HepG2 (cell line): ENCODE data around the gene SYMPK. TPM values are rescaled to one million over a fixed set of nuclear protein-coding genes. Genes with fewer than 3 reads are reported as not detected.

Source experiments
- ETV5 ChIP-seq: IDR thresholded peaks from 2 replicates; pipeline ENCODE4 v1.6.1; 2018; ENCODE audit warnings: missing biosample characterization, missing genetic modification reagents, inconsistent platforms, borderline replicate concordance
- KAT2B ChIP-seq: fragments of 150-350 bp; IDR thresholded peaks from 2 replicates; pipeline ENCODE4 v1.6.1; 2014; ENCODE audit warnings: low read depth, low read length, borderline replicate concordance
- MEIS1 ChIP-seq: sonication (generic); formaldehyde crosslinking; IDR thresholded peaks from 2 replicates; pipeline ENCODE4 v1.9.0; 2021; ENCODE audit warnings: mild to moderate bottlenecking, missing genetic modification reagents, moderate library complexity, borderline replicate concordance
- NFE2L2 ChIP-seq: fragments of 150-350 bp; IDR thresholded peaks from 2 replicates; pipeline ENCODE4 v1.6.1; 2014; ENCODE audit warnings: low read length
- PHF20 ChIP-seq: sonication (generic); formaldehyde crosslinking; IDR thresholded peaks from 2 replicates; pipeline ENCODE4 v1.5.0; 2020; ENCODE audit warnings: mild to moderate bottlenecking, missing genetic modification reagents
- RBM22 ChIP-seq: fragments of 200-400 bp; formaldehyde crosslinking; optimal IDR thresholded peaks from 2 replicates; pipeline ENCODE3; 2017; ENCODE audit warnings: mild to moderate bottlenecking, low read length, moderate library complexity
- XBP1 ChIP-seq: sonication (generic); formaldehyde crosslinking; IDR thresholded peaks from 2 replicates; pipeline ENCODE4 v1.5.0; 2020; ENCODE audit warnings: missing genetic modification reagents
- ZBTB20 ChIP-seq: sonication (generic); formaldehyde crosslinking; IDR thresholded peaks from 2 replicates; pipeline ENCODE4 v1.8.1; 2023; ENCODE audit warnings: missing genetic modification reagents, low read depth, mild to moderate bottlenecking, borderline replicate concordance
- ZFP37 ChIP-seq: sonication (generic); formaldehyde crosslinking; IDR thresholded peaks from 2 replicates; pipeline ENCODE4 v1.4.0; 2020; ENCODE audit warnings: missing genetic modification reagents, borderline replicate concordance
- ZNF121 ChIP-seq: sonication (generic); formaldehyde crosslinking; IDR thresholded peaks from 2 replicates; pipeline ENCODE4 v1.5.0; 2020; ENCODE audit warnings: mild to moderate bottlenecking, missing genetic modification reagents
- ZNF251 ChIP-seq: sonication (generic); formaldehyde crosslinking; IDR thresholded peaks from 2 replicates; pipeline ENCODE4 v1.9.0; 2021; ENCODE audit warnings: mild to moderate bottlenecking, missing genetic modification reagents
- ZNF451 ChIP-seq: sonication (generic); formaldehyde crosslinking; IDR thresholded peaks from 2 replicates; pipeline ENCODE4 v1.5.0; 2020; ENCODE audit warnings: mild to moderate bottlenecking, missing genetic modification reagents
- ZNF781 ChIP-seq: sonication (generic); formaldehyde crosslinking; IDR thresholded peaks from 2 replicates; pipeline ENCODE4 v1.5.1; 2020; ENCODE audit warnings: borderline replicate concordance, mild to moderate bottlenecking, missing genetic modification reagents; ENCODE audit errors: not compliant biosample characterization
- ZNF782 ChIP-seq: sonication (generic); formaldehyde crosslinking; IDR thresholded peaks from 2 replicates; pipeline ENCODE4 v1.4.0; 2020; ENCODE audit warnings: missing genetic modification reagents, mild to moderate bottlenecking, borderline replicate concordance
- ZNF816 ChIP-seq: sonication (generic); formaldehyde crosslinking; IDR thresholded peaks from 2 replicates; pipeline ENCODE4 v1.8.0; 2022; ENCODE audit warnings: missing genetic modification reagents, mild to moderate bottlenecking, borderline replicate concordance
- polyA plus RNA-seq, 8 experiments: library from polyadenylated mRNA; depleted of rRNA in 3 of 8; stranded (reverse) in 7 of 8; unstranded in 1 of 8; fragments of >200 nt; fragmentation: Illumina TruSeq in 4 of 8; extraction: Trizol in 4 of 8; gene quantifications; 2 replicates each; pipeline versions ENCODE4 v1.2.1 to v1.2.3, GENCODE V29; 2011 to 2016; ENCODE audit warnings: low read depth in 4 of 8, missing spikeins in 1 of 8, mixed read lengths in 1 of 8; ENCODE audit not compliant: insufficient read depth in 1 of 8
- total RNA-seq, 5 experiments: library from RNA; depleted of rRNA; stranded (reverse); fragments of >200 nt; fragmentation: Illumina TruSeq; extraction: Trizol; gene quantifications; 2 replicates each; pipeline ENCODE4 v1.2.3, GENCODE V29; 2016; ENCODE audit warnings: low read depth in 1 of 5
- TF ChIP-seq, protein P1 (sequence below): IDR thresholded peaks from 2 replicates; pipeline ENCODE4 v1.6.1; 2016; ENCODE audit warnings: missing genetic modification reagents, missing compliant biosample characterization
- TF ChIP-seq, protein P2 (sequence below): sonication (generic); formaldehyde crosslinking; IDR thresholded peaks from 2 replicates; pipeline ENCODE4 v1.5.1; 2020; ENCODE audit warnings: missing genetic modification reagents, mild to moderate bottlenecking, borderline replicate concordance
- TF ChIP-seq, protein P3 (sequence below): sonication (generic); formaldehyde crosslinking; IDR thresholded peaks from 2 replicates; pipeline ENCODE4 v1.5.0; 2020; ENCODE audit warnings: mild to moderate bottlenecking, missing genetic modification reagents
- TF ChIP-seq, protein P4 (sequence below): sonication (generic); formaldehyde crosslinking; IDR thresholded peaks from 2 replicates; pipeline ENCODE4 v1.8.0; 2022; ENCODE audit warnings: low read depth, missing genetic modification reagents
- TF ChIP-seq, protein P5 (sequence below): sonication (generic); formaldehyde crosslinking; conservative IDR thresholded peaks from 2 replicates; pipeline ENCODE4 v1.8.0; 2022; ENCODE audit warnings: mild to moderate bottlenecking, moderate library complexity, missing genetic modification reagents

Gene SYMPK
- total and polyA plus RNA-seq, 2 of the 13 experiments (the other 11 are each of a cell fraction or from before 2014, with no cell fraction given): 21.9 to 55.7 TPM

DNA sequence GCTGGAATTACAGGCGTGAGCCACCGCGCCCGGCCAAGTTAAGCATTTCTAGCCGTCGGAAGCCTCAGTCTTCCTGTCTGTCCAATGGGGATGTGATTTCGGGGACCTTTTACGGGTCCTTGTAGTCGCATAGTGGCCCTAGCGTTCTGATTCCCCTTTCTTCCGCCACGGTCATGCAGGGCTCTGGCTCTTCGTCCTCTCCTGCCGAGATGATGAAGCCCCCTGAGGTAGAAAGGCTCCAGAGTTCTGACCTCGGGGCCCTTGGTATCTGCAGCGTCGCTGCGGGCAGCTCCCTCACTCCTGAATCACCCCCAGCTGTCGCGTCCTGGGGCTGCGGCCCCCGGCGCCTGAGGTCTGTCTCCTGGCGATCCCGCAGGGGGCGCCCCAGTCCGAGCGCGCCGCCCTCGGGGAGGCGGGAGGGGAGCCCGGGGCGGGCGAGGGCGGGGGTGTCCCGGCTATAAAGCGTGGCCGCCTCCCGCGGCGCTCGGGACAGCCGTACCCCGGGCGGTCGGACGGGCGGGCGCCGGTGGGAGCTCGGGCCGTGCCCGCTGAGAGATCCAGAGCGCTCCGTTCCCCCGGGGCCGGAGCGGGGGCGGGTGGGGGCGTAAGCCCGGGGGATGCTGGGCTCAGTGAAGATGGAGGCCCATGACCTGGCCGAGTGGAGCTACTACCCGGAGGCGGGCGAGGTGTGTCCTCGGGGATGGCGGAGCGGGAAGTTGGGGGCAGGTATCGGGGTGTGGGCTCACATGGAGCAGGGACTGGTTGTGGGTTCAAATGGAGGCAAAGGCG, 1.1 kb upstream of the SYMPK start, which contains the start of gene FOXA3 (continued):
- TF ChIP-seq, protein P1, sequence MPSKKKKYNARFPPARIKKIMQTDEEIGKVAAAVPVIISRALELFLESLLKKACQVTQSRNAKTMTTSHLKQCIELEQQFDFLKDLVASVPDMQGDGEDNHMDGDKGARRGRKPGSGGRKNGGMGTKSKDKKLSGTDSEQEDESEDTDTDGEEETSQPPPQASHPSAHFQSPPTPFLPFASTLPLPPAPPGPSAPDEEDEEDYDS (CRISPR knock-in tag): peak; percentile 88
- TF ChIP-seq, protein P2, sequence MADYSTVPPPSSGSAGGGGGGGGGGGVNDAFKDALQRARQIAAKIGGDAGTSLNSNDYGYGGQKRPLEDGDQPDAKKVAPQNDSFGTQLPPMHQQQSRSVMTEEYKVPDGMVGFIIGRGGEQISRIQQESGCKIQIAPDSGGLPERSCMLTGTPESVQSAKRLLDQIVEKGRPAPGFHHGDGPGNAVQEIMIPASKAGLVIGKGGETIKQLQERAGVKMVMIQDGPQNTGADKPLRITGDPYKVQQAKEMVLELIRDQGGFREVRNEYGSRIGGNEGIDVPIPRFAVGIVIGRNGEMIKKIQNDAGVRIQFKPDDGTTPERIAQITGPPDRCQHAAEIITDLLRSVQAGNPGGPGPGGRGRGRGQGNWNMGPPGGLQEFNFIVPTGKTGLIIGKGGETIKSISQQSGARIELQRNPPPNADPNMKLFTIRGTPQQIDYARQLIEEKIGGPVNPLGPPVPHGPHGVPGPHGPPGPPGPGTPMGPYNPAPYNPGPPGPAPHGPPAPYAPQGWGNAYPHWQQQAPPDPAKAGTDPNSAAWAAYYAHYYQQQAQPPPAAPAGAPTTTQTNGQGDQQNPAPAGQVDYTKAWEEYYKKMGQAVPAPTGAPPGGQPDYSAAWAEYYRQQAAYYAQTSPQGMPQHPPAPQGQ: no peak
- TF ChIP-seq ETV5 (CRISPR knock-in tag) (peak; percentile 33; the same call in 1 of the 2 replicates), ZNF816 (peak; percentile 40; the same call in 1 of the 2 replicates), XBP1 (CRISPR knock-in tag) (no peak), ZNF121 (CRISPR knock-in tag) (peak; percentile 29; the same call in 1 of the 2 replicates), PHF20 (peak; percentile 22; the same call in 1 of the 2 replicates), ZNF782 (no peak), ZNF451 (CRISPR knock-in tag) (peak; percentile 71; the same call in 1 of the 2 replicates), RBM22 (no peak), KAT2B (no peak), NFE2L2 (no peak), ZFP37 (no peak), ZNF781 (CRISPR knock-in tag) (no peak), MEIS1 (CRISPR knock-in tag) (peak; percentile 44; the same call in 1 of the 2 replicates), ZNF251 (no peak), ZBTB20 (CRISPR knock-in tag) (no peak)
- TF ChIP-seq, protein P3, sequence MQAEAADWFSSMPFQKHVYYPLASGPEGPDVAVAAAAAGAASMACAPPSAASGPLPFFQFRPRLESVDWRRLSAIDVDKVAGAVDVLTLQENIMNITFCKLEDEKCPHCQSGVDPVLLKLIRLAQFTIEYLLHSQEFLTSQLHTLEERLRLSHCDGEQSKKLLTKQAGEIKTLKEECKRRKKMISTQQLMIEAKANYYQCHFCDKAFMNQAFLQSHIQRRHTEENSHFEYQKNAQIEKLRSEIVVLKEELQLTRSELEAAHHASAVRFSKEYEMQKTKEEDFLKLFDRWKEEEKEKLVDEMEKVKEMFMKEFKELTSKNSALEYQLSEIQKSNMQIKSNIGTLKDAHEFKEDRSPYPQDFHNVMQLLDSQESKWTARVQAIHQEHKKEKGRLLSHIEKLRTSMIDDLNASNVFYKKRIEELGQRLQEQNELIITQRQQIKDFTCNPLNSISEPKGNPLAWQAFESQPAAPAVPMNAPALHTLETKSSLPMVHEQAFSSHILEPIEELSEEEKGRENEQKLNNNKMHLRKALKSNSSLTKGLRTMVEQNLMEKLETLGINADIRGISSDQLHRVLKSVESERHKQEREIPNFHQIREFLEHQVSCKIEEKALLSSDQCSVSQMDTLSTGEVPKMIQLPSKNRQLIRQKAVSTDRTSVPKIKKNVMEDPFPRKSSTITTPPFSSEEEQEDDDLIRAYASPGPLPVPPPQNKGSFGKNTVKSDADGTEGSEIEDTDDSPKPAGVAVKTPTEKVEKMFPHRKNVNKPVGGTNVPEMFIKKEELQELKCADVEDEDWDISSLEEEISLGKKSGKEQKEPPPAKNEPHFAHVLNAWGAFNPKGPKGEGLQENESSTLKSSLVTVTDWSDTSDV: no peak
- TF ChIP-seq, protein P4, sequence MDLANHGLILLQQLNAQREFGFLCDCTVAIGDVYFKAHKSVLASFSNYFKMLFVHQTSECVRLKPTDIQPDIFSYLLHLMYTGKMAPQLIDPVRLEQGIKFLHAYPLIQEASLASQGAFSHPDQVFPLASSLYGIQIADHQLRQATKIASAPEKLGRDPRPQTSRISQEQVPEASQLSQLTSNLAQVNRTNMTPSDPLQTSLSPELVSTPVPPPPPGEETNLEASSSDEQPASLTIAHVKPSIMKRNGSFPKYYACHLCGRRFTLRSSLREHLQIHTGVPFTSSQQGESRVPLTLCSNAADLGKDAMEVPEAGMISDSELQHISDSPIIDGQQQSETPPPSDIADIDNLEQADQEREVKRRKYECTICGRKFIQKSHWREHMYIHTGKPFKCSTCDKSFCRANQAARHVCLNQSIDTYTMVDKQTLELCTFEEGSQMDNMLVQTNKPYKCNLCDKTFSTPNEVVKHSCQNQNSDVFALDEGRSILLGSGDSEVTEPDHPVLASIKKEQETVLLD (CRISPR knock-in tag): 0 out of 2 replicates have a peak, but pooled peaks have one; percentile 34
- TF ChIP-seq, protein P5, sequence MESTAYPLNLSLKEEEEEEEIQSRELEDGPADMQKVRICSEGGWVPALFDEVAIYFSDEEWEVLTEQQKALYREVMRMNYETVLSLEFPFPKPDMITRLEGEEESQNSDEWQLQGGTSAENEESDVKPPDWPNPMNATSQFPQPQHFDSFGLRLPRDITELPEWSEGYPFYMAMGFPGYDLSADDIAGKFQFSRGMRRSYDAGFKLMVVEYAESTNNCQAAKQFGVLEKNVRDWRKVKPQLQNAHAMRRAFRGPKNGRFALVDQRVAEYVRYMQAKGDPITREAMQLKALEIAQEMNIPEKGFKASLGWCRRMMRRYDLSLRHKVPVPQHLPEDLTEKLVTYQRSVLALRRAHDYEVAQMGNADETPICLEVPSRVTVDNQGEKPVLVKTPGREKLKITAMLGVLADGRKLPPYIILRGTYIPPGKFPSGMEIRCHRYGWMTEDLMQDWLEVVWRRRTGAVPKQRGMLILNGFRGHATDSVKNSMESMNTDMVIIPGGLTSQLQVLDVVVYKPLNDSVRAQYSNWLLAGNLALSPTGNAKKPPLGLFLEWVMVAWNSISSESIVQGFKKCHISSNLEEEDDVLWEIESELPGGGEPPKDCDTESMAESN (CRISPR knock-in tag): peak; percentile 82
